Measurements from ENCODE around the gene CLPSL2.
"Not testable (repeated sequence)": the region's sequence is repeated elsewhere in the genome, so short reads cannot be mapped to it uniquely, and the experiment has no call there.

CLPSL2 gene, protein sequence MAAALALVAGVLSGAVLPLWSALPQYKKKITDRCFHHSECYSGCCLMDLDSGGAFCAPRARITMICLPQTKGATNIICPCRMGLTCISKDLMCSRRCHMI

DNA sequence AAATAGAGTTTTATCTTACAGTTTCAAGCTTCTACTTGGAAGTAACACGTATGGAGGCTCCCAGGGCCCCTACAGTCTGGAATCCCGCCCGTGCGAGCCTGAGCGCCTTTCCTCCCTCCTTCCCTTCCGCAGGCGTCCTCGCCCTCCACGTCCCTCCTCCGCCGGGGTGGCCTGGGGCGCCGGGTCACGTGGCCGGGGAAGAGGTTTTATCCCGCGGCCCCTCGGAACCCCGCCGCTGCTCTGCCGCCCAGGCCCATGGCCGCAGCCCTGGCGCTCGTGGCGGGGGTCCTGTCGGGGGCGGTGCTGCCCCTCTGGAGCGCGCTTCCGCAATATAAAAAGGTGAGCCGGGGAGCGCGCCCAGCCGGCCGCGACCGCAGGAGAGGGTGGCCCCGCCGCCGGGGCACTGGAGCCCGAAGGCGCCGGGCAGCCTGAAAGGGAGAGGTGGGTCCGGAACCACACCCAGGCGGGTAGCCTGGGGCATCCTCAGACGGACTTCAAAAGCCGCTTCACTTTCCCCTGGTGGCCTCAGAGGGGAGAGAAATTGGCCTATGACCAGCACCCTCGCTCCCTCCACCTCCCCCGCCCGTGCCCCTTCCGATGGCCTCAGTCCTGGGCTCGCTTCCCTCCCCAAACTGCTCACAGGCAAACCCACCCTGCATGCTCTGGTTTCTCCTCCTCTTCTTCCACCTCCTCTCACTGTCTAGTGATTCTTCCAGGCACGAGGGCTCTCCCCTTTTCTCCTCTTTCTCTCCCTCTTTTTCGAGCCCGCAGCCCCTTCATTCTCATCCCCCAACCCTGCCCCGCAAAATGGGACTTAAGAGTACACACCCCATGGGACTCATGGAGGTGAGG, at the start of gene CLPSL2:
Gene CLPSL2 (plus strand): TSS at position 235 of the 852 bp plus-strand sequence. CDS start 21 bp downstream, at position 256.
- DNase-seq (ENCODE audit: low spot score): no peak

DNA sequence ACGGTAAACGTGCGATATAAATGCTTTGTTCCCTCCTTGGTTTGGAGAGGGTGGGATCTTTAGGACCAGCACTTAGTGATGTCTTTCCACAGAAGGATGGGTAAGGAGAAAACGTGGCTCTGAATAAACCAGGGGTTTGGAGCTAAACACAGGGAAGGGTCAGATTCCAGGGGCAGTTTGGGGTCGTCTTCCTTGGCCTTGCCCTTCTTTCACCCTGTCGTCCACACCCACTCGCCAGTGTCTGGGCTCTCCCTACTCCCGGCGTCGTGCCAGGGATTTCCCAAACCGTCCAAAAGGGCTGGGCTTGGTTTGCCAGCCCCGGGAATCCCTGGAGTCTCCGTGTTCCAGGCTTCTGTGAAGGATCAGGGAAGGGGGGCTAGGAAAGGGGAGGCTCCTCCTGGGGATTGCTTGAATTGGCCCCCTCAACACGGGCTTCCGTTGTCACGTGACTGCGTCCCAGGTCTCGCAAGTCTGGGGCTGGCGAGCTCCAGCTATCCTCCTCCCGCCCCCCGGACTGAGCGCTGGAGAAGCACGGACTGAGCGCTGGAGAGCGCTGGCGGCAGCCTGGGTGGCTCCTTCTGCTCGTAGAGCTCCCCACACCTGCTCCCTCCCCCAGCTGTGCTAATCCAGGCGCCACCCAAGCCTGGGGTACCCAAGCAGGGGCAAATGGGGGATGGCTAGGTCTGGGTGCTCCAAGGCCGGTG, 49.0 kb upstream of the CLPSL2 start:
- peak; percentile 40 for DNase-seq (ENCODE audit: low spot score)

DNA sequence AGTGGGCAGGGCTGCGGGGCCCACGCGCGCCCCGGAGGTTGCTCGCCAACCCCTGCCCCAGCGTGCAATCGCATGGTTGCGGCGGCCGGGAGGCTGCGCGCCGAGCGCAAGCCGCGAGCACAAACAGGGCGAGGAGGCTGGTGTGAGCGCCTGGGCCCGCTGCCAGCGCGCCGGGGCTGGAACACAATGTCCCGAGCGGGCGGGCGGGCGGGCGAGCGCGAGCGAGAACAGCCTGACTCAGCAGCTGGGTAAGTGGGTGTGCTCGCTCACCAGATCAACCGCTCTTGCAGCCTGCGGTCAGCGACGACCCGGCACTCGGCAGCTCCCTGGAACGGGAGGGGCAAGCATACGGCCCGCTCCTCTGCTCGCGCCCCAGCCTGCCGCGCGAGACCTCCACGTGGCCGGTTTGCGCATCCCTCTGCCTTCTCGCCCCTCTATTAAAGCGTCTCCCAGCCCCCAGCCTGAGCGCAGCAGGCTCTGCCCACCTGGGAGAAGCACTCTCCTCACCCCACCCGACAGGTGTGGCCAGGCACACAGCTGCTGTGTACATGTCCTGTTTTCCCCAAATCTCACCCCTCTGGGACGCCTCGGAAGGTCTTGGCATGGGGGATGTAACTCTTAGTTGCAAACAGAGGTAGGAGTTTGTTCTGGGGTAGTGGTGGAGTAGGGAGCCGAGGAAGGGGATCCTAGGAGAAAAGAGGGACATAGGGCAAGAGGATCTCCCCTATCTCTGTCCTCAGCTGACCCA, 48.3 kb upstream of the CLPSL2 start:
- peak; percentile 89 for DNase-seq (ENCODE audit: low spot score)

DNA sequence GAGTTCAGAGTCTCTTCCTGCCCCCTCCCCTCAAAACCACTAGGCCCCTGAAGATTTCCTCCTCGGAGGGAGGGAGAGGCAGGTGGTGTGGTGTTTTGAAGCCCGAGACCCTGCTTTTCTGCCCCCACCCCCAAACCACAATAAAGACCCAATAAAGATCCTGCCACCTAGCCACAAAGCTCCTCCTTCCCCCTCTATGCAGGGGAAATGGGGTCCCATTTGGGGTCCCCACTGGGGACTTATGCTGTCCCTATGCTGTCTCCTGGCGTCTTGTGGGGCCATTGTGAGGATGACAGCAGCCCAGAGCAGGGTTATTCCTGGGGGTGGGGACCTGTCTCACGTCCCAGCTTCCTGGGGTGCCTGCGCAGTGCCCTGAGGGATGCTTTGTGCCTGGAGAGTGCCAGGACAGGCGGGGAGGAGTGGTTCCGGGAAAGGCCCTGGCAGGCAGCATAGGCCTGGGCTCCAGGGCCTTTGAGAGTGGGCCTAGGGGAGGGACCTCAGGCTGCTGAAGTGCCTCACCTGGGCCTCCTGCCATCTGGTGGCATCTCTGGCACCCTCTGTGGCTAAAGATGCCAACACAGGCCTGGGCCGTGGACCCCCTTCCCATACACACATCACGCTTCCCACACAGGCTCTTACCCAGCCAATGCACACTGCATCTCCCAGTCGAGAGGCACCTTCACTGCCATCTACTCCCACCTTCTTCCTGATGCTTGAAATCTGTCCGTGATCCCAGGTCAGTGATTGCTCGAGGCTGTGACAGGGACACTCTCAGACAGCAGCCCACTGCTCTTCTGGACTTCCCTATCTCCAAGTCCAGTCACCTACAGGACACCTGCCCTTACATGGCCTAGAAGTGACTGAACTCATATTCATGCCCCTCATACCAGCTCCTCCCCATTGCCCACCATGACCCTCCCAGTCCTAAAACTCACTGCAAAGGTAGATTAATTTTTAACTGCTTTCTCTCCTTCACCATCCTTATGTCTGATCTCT, 47.4 kb upstream of the CLPSL2 start:
- DNase-seq (ENCODE audit: low spot score): no peak

DNA sequence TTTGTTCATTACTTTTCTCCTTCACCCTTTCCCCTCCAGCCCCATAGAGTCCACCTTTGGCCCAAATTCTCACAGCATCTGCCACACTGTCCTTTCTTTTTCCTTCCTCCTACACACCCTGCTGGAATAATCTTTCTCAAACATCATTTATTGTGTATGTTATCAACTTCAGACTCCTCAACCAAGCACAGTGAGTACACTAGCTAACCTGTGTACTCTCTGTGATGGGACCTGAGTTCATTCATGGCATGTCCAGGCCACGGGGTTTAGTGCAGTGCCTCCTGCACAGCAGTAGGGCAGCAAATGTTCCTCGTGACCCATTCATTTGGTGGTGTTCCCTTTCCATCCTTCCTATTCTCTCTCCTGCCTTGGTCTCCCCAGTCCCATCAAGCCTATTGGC, 46.7 kb upstream of the CLPSL2 start:
- DNase-seq (ENCODE audit: low spot score): no peak

DNA sequence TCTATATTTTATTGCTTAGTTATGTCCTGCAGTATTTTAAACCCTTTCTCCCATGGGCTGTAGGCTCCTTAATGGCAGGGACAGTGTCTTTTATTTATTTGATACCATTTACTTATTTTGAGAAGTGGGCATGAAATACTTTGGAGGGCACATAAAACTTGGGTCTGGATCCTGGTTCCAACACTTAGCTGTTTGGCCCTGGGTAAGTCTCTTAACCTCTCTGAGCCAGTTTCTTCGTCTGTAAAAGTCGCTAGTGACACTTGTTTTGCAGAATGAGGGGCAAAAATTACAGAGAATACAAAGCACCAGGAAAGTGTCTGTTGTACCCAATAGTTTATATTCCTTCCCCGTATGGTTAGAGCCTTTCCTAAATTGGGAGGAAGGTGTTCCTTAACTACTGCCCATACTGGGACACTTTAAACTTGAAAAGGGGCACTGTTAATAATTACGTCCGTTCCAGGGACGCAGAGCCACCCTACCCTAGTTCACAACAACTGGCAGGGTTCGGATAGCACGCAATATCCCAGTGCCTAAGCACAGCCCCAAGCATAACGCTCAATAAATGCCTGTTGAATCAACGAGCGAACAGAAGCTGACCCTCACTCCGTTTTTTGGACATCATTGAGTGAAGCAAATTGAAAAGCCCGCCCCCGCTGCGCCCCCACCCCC, 45.5 kb upstream of the CLPSL2 start:
- DNase-seq (ENCODE audit: low spot score): no peak

DNA sequence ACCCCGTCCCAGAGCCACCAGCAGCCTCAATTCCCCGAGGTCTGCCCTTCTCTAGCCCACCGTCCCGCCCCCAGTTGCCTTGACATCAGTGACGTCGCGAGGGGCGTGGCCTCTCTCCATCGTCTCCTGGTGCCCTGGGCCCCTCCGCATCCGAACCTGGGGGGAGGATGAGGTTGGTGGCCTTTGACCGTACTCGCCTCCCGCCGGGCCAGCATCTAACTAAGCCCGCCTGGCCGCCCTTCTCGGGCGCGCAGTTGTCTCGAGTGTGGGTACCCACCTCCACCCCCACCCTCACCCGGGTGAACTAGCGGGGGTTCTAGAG, 45.0 kb upstream of the CLPSL2 start:
- DNase-seq (ENCODE audit: low spot score): peak; percentile 94

DNA sequence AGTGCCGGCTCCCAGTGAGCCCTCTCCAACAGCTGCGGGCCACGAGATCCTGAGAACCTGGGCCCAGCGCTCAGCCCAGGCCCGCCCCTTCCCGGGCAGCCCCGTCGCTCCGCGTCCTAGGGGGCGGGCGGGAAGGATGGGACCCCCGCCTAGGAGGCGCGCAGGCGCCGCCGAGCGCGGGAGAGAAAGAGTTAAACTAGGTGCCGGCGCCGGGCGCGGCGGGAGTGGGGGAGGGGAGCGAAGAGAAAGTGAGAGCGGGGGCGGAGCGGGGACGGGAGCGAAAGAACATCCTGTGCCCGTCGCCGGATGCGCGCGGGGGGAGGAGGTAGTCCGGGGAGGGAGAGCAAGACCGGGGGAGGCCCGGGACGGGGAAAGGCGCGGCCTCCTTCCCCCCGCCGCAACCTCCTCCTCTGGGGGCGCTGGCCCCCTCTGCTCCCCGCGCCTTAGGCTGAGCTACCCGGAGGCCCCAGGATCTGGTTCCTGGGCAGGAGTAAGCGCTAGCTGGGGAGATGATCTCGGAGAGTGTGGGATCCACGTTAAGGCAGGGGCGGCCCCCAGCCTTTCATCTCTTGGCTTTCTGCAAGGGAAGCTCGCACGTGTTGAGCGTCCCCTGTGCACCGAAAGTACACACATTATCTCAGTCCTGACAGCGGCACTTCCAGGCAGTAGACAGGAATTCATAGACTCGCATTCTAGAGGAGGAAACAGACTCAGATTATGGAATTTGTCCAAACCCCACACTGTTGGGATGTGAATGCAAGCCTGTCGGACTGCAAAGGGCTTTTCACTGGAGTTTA, 44.5 kb upstream of the CLPSL2 start:
- peak; percentile 93 for DNase-seq (ENCODE audit: low spot score)

DNA sequence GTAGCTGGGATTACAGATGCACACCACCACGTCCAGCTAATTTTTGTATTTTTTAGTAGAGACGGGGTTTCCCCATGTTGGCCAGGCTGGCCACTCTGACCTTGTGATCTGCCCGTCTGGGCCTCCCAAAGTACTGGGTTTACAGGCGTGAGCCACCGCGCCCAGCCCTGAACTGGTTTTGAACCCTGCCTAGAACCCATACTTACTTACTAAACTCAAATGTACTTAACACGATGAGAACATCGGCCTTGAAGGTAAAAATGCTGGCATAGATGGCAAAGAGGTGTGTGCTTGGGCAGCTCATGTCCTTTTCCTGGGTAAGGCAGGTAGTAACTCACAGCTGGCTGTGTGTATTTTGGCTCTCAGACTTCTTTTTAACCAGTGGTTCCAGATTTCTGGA, 42.8 kb upstream of the CLPSL2 start:
- no peak for DNase-seq (ENCODE audit: low spot score)

DNA sequence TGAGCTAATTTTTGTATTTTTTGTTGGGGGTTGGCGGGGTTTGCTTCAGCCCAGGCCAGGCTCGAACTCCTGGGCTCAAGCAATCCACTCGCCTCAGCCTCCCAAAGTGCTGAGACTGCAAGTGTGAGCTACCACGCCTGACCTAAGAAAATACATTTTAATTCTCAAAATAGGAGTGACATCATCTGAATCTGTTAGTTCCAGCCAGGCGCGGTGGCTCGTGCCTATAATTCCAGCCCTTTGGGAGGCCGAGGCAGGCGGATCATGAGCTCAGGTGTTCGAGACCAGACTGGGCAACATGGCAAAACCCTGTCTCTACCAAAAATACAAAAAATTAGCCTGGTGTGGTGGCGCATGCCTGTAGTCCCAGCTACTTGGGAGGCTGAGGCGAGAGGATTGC, 42.1 kb upstream of the CLPSL2 start:
- not testable (repeated sequence) for DNase-seq (ENCODE audit: low spot score)

DNA sequence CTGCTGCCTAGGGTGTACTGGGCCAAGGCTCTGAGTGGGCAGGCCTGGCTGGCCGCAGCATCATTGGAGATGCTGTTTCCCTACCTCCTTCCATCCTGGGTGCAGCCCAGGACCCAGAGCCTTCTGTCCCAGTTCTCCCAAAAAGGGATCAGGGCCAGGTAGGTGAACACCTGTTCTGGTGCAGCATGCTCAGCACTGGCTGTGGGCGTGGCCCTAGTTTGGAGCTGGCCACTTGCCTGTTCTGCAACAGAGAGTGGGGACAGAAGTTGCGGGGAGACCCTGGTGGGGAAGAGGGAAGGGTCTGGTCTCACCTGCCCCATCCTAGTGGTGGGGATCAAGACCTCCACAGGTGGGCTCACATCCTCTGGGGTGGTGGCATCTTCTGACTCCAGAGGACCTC, 40.9 kb upstream of the CLPSL2 start:
- no peak for DNase-seq (ENCODE audit: low spot score)

DNA sequence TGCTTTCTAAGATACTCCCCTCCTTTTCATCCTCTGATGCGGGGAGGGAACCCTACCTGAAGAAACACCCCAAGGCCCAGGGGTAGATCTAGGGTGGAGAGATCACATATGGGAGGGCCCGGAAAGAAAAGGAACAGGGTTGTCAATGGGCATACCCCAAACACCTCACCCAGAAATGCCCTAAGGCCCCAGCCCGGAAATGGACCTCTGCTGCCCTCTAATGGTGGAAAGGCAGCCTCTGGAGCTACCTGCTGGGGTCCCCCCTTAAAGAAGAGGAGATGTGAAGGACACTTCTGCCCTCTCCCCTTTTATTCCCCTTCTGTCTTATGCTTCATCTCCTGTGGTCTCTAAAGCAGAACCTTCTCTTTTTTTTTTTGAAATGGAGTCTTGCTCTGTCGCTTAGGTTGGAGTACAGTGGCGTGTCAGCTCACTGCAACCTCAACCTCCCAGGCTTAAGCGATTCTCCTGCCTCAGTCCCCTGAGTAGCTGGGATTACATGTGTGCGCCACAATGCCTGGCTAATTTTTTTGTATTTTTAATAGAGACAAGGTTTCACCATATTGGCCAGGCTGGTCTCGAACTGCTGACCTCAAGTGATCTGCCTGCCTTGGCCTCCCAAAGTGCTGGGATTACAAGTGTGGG, 40.0 kb upstream of the CLPSL2 start:
- peak; percentile 85 for DNase-seq (ENCODE audit: low spot score)

DNA sequence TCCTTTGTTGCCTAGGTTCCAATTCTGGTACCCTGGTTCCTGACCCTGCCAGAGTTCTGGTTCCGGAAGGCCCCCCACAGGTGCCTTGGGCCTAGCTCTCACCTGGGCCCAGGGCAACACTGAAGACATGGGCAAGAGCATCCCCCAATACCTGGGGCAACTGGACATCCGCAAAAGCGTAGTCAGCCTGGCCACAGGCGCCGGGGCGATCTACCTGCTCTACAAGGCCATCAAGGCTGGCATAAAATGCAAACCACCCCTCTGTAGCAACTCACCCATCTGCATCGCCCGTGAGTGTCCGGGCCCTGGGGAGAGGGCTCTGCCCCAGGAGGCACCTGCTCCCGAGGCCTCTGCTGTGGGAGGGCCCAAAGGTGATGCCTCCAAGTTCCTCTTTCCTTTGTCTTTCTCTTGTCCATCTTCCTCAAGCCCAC, 39.4 kb upstream of the CLPSL2 start, which contains the start of gene ARMC12:
Gene ARMC12 (plus strand): TSS at position 51 of the 431 bp plus-strand sequence. CDS start 77 bp downstream, at position 128.
- DNase-seq (ENCODE audit: low spot score): no peak

DNA sequence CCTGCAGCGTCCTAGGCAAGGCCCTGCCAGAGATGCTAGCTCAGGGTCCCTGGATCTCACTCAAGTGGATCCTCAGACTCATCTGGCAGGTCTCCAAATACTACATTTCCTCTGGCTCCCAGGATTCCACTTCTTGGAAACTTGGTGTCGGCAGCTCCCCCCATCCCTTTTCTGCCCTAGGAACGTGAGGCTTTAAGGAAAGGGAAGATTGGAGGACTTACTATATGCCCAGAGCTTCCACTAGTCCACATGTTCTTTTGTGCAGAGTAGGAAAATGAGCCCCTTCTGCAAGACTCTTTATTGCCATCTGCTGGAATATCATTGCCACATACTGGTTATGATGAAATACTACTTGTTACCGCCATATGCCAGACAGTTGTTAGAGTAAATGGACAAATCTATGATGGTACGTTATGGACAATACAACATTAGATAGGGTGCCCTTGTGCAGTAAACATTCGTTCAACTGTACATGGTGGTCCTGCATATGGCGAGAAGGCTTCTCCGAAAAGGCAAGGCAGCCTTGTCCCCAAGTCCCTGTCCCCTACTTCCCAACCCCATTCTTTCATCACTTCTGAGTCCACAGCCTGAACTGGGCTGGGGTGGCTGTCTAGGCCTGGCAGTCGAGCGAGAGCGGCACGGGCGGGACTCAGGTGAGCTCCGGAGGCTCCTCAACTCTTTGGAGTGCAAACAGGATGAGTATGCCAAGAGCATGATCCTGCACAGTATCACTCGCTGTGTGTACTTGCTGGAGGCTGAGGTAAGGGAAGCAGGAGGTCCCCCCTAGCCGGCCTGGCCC, 38.8 kb upstream of the CLPSL2 start:
- DNase-seq (ENCODE audit: low spot score): peak; percentile 81

DNA sequence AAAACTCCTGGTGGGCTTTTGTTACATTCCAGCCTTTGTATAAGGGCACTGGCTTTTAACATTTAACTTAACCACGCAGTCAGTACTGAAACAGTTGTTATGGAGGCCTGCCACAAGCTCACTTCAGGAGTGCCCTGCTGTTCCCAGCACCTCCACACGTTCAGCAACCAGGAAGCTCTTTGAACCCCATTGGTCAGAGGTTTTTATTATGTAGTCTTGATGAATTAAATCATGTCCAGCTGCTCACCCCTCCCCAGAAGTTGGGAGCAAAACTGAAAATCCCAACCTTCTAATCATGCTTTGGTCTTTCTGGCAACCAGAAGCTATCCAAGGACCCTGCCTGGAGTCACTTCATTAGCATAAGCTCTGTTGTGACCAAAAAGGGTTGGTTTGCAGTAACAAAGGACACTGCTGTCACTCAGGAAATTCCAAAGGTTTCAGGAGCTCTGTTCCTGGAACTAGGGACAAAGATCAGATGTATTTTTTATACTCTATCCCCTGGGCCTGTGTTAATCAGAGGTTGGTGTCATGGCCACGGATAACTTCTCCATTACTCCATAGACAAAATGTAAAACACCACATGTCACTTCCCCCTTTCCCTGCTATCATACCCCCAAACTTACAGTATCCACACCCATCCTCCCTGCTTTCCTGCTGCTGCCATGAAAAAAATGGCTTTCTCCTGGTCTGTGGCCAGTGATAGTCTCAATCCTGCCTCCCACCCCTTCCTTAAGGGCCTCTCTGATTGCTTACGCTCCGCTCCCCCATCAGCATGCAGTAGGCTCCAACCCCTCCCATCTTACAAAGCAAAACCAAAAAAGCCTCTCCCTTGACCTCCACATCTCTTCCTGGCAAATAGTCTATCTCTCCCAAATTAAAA, 36.5 kb upstream of the CLPSL2 start:
- DNase-seq (ENCODE audit: low spot score): no peak

DNA sequence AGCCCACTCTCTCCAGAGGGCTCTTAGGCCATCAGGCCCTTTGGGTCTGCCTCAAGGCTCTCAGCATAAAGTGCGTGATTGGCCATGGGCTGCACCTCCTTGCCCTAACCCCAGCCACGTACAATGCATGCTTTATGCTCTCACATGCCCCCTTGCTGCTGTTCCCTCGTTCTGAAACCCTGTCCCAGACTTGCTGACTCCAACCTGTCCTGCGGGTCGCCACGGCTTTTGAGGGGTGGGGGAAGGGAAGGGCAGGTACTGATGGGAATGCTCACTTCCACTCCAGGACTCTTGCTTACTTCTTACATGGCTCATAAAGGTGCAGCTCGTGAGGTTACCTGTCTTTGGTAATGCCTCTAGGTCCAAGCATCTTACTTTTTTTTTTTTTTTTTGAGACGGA, 33.6 kb upstream of the CLPSL2 start:
- no peak for DNase-seq (ENCODE audit: low spot score)

DNA sequence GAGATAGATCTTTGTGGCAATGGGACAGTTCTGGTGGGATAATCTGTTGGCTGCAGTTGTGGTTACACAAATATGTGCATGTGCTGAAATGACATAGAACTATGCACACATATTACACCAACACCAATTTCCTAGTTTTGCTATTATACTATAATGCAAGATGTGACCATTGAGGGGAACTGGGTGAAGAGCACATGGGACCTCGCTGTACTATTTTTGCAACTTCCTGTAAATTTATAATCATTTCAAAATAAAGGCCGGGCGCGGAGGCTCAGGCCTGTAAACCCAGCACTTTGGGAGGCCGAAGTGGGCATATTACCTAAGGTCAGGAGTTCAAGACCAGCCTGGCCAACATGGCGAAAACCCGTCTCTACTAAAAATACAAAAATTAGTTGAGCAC, 30.9 kb upstream of the CLPSL2 start:
- no peak for DNase-seq (ENCODE audit: low spot score)
